GM21360 (cell line): Measurements from ENCODE around the gene NCDN.
A peak's percentile ranks its signal among the peaks of the same experiment; 100 is the strongest.

Source experiments
- ATAC-seq: cut with Tn5 transposase; IDR thresholded peaks from one replicate; pipeline ENCODE4 v1.9.1; 2021; ENCODE audit warnings: mild to moderate bottlenecking, moderate library complexity; ENCODE audit not compliant: unreplicated experiment

The NCDN gene

GRCh38 chr1:35554266-35555211 is 3.1 kb upstream of the NCDN start:
- ATAC-seq, result no peak

- ATAC-seq, result no peak
These were observed 2.4 kb upstream of the NCDN start for GRCh38 chr1:35555212-35555584.

GRCh38 chr1:35555601-35556477 is 1.8 kb upstream of the NCDN start:
- no peak for ATAC-seq

- ATAC-seq, result no peak
These were observed 998 bp upstream of the NCDN start for GRCh38 chr1:35556484-35557117.

GRCh38 chr1:35557118-35557610 is 435 bp upstream of the NCDN start, which contains the start of gene KIAA0319L:
Gene KIAA0319L, minus strand, starts transcription at chr1:35557403. Its CDS starts 2,912 bp downstream, at chr1:35554491.
- peak; percentile 63 for ATAC-seq

GRCh38 chr1:35558374-35559316 is 1.0 kb downstream of the NCDN start:
- no peak for ATAC-seq

- ATAC-seq, result no peak
These were observed 1.8 kb downstream of the NCDN start for GRCh38 chr1:35559317-35559944.

GRCh38 chr1:35560256-35561225 is 2.9 kb downstream of the NCDN start:
- no peak for ATAC-seq

- ATAC-seq, result no peak
These were observed 3.8 kb downstream of the NCDN start for GRCh38 chr1:35561297-35561971.

- ATAC-seq, result no peak
These were observed 4.5 kb downstream of the NCDN start for GRCh38 chr1:35561972-35562680.

- no peak for ATAC-seq
These were observed 5.6 kb downstream of the NCDN start for GRCh38 chr1:35563166-35563565.

- ATAC-seq, result no peak
These were observed 6.7 kb downstream of the NCDN start for GRCh38 chr1:35564037-35564883.

- no peak for ATAC-seq
These were observed 7.5 kb downstream of the NCDN start for GRCh38 chr1:35564884-35565741.

GRCh38 chr1:35565742-35566133 is 8.1 kb downstream of the NCDN start:
- ATAC-seq, result no peak

- no peak for ATAC-seq
These were observed 10.5 kb downstream of the NCDN start for GRCh38 chr1:35567947-35568558.
